ENCODE data around the gene GAB2.
"Not testable (repeated sequence)": the region's sequence is repeated elsewhere in the genome, so short reads cannot be mapped to it uniquely, and the experiment has no call there.

Gene GAB2

DNA sequence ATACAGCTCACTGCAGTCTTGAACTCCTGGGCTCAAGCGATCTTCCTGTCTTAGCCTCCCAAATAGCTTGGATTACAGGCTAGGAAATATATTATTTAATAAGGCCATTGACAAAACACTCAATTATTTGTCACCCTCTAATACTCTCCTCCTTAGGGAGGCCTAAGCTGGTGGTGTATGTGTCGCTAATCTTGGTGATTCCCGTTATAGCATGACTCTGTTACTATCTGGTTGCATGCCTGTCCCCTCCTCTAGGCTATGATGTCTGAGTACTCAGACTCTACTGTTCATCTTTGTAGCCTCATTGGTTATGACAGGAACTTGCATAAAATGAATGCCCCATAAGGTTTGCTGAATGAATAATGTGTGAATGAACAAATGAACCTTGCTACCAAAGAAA is 141.3 kb downstream of the GAB2 start:
- no peak for DNase-seq (ENCODE audit: low spot score)

DNA sequence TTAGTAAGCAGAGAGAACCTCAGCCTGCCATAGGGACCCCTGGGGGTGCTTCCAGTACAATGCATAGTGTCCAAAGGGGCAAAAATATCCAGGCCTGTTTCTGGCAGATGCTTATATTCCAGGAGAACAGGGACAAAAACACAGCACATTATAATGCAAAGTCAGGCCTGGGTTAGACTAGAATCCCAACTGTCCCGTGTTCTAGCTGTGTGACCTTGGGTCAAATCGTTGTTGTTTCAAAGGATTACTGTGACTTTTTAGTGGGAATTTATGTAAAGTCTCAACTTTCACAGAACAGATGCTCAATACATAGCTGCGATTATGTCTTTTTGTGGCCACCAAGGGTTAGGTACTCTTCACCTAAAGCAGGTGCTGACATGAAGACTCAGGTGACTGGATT is 142.9 kb downstream of the GAB2 start:
- DNase-seq (ENCODE audit: low spot score): no peak

DNA sequence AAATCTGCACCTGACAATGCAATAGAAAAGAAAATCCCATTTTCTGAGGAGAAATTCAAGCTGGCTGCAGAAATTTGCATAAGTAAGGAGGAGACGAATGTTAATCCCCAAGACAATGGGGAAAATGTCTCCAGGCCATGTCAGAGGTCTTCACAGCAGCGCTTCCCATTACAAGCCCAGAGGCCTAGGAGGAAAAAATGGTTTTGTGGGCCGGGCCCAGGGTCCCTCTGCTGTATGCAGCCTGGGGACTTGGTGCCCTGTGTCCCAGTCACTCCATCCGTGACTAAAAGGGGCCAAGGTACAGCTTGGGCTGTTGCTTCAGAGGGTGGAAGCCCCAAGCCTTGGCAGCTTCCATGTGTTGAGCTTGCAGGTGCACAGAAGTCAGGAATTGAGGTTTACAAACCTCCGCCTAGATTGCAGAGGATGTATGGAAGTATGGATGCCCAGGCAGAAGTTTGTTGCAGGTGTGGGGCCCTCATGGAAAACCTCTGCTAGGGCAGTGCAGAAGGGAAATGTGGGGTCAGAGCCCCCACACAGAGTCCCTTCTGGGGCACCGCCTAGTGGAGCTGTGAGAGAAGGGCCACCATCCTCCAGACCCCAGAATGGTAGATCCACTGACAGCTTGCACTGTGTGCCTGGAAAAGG is 144.9 kb downstream of the GAB2 start:
- not testable (repeated sequence) for DNase-seq (ENCODE audit: low spot score)

DNA sequence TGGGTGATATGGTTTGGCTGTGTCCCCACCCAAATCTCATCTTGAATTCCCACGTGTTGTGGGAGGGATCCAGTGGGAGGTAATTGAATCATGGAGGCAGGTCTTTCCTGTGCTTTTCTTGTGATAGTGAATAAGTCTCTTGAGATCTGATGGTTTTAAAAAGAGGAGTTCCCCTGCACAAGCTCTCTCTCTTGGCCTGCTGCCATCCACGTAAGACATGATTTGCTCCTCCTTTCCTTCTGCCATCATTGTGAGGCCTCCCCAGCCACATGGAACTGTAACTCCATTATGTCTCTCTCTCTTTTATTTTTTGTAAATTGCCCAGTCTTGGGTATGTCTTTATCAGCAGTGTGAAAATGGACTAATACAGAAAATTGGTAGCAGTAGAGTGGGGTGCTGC is 145.8 kb downstream of the GAB2 start:
- not testable (repeated sequence) for DNase-seq (ENCODE audit: low spot score)

DNA sequence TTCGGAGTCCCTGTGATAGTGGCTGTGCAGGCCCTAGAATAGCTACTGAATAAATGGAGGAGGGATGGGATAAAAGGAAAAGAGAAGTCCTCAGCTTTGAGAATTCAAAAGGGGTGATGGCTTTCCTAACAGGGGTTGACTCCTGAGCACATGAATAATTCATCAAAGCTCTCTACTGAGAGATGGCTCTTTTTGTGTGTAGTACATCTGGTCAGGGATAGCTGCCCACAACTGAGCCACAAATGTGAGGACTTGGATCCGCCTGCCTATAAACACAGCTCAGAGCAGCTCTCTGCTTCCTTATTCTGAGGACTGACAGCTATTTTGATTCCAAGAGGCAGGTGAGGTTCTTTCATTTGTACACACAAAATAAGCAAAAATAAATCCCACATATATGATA is 146.6 kb downstream of the GAB2 start:
- DNase-seq (ENCODE audit: low spot score): no peak

DNA sequence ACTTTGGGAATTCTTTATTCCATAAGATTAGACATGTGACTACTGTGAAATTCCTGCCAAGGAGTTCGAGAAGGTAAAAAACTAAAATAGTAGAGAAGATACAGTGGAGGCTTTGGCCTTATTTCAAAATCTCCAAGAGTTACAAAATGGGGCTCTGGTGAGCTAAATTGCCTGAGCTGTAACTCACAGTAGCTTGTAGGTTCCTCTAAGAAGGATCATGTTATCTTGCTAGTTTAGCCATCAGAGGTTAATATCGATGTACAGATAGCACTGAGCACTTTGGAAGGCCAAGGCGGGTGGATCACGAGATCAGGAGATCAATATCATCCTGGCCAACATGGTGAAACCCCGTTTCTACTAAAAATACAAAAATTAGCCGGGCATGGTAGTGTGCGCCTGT is 147.8 kb downstream of the GAB2 start:
- DNase-seq (ENCODE audit: low spot score): no peak

DNA sequence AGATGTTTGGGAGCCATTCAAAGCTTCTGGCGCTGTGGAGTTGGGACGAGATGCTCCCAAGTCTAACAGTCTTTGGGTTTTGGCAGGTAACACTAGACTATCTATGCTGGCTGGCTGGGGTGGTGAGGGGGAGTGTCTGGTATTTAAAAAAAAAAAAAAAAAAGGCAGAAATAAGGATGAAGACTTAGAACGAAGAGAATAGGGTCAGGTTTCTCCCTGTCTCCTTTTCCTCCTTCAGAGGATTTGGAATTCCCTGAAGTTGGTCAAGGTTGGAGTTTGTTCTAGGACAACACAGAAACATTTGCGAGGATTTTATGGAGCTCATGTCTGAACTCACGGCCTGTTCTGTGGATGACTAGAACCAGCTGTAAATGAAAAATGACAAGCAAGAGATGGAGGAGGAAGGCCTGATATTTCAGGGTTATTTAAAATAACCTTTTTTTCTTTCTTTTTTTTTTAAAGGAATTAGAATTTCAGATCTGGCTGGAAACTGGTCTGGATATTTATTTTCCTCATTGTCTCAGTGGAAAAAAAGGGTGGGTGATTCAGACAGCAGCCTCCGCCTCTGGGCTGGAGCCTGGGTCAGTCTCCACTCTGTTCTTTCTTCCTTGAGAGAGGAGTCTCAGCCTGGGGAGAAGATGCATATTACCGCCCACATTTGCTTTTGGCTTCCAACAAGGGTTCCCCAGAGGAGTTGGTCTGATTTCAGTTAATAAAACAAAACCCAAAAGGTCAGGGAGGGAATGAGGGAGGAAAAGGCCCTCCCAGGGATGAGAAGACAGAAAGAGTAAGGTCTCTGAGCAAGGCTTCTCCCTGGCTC is 148.8 kb downstream of the GAB2 start:
- DNase-seq (ENCODE audit: low spot score): no peak

DNA sequence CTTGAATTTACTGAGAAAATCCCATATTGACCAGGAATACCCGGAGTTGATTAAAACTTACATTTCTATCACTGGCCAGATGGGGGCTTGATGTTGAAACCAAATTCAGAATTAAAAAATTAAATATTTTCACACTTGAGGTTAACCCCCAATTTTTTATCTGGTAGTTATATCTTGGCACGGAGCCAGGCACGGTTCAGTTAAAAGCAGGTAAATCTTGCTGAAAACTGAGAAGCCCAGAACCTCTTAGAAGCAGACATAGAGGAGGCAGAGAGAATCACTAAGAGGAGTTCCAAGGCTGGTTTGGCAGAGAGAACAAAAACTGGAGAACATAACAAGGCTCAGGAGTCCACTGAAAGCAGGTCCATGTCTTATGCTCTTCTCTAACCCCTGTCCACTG is 151.2 kb downstream of the GAB2 start:
- no peak for DNase-seq (ENCODE audit: low spot score)

DNA sequence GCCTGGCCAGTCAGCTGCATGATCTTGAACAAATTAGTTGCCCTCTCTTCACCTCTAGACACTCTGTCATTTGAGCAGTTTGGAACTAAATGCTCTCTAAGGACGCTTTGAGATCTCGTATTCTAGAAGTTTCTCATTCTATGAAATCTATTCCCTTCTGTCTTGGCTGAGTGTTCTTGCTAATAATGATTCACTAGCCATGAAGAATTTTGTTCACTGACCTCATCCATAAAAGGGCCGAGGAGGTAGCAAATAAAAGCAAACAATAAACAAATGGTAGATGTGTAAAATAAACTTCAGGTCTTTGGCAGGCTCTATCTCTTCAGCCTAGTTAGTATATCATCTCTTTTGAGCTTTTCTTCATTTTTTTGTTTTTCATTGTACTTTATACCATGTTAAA is 152.3 kb downstream of the GAB2 start:
- DNase-seq (ENCODE audit: low spot score): no peak

DNA sequence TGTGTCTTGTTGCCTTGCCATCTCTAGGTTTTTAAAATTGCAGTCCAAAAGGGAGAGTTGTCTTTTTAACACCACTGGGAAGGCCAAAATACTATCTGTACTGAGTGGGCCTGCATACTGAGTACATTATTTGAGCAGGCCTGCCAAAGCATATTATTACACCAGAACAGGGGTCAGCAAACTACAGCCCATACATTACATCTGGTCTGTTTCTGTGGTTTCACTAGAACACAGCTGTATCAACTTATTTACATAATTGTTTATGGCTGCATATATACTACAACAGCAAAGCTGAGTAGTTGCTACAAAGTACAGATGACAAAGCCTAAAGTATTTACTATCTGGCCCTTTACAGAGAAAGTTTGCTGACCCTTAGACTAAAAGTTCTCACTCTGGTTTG is 154.9 kb downstream of the GAB2 start:
- no peak for DNase-seq (ENCODE audit: low spot score)

DNA sequence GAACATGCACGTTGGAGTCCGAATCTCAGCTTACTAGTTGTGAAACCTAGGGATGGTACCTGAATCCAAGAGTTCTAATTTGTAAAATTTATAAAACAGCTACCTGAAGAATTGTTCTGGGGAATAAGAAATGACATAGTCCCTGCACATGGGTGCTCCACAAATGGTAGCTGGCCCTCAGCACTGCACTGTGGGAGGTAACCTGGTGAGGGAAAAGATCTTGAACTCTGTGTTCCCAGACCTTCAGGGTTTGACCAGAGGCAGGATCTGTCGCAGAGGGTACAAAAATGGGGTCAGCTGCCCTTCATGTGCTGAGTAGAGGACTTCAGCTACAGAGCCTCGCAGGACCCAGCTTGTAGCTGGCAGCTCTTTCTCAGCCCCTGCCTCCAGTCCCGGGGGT is 155.4 kb downstream of the GAB2 start:
- DNase-seq (ENCODE audit: low spot score): no peak

DNA sequence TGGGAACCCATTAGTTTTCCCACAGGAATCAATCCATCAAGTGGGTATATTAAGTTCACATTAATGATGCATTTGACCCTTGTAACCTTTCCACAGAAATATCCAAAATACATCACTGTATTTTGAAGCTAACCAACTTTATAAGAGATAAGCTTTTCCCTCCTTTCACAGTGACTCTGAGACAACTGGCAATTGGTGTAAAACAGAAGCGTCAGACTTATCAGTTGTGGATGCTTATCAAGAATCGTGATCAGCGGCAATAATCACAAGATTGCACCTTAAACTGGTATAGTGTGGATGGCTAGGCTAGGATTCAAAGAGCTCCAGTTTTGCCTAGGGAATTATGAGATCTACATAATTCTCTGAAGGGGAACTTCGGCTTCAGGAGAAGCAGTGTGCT is 155.8 kb downstream of the GAB2 start:
- DNase-seq (ENCODE audit: low spot score): no peak

DNA sequence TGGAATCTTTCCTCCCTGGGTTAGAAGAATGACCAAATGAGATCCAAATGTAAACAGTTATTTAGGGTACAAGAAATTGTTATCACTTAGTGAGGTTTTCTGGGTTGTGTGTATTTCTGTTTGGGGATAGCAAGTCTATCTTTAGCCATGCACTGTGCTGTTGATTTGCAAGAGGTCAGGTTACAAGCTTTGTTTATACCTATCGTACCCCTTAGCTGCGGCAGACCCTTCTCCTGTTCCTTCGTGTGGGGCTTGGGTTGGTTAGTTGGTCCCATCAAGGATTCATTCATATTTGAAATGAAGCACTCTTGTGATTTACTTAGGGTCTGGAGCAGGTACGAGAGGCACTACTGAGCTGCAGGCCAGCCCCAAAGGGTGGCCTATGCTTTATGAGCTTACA is 156.3 kb downstream of the GAB2 start:
- DNase-seq (ENCODE audit: low spot score): no peak

DNA sequence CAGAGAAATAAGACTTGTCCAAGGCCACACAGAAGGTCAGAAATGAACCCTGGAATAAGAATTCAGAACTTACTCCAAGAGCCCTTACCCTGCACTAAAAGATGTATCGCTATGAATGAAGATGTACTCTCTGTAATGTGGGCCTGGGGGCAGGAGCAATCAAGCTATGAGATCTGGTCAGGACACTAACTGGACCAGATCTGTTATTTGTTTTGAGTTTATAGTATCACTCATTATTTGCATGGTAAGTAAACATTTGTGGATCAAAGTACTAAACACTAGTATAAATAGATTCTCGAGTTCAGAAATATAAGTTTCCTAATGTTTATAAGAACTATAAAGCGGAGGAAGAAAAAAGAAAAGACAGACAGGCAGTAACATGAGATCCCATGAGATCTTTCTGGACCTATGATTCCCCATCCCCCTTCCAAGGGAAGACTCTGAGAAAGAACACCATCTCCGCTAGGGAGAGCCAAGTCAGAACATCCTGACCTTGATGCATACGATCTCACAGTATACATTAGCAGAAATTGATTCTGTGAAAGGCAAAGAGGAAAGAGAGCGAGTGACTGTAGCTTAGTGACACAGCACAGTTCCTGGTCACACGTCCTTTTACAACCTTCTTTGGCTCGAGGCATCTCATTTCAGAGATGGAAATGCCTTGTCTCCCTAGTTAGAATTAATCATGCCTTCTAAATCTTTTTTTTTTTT is 157.7 kb downstream of the GAB2 start:
- DNase-seq (ENCODE audit: low spot score): no peak

DNA sequence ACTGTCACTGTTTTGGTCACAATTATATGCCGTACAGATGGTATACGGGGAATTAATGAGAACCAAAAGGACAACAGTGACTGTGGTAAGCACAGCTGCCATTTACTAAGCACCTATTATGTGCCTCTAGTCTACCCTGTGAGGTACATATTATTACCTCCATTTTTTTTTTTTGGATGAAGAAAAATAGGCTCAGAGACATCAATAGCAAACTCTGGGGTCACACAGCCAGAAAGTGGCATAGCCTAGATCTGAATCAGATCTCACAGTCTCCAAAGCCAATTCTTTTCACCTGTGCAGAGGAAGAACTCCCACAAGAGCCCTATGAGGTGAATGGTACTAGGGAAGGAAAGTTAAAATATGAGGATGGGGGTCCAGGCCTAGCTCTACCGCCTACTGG is 160.0 kb downstream of the GAB2 start:
- DNase-seq (ENCODE audit: low spot score): no peak

DNA sequence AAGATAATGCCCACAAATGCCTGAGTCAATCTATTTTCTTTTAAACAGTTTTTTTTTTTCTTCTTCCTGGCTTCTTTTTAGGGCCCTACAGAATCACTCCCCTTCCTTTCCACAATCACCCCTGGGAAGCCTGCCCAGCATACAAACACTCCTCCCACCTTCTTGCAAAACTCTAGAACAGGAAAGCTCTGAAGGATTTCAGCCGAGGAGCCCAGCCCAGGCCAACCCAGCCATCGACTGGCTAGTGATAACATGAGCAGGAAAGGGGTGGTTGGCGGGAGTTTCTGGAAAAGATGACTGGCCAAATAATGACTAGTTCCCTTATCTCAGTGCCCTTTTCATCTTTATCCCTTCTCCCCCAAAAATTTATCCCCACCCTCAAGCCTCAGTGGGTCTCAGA is 160.7 kb downstream of the GAB2 start:
- DNase-seq (ENCODE audit: low spot score): no peak

DNA sequence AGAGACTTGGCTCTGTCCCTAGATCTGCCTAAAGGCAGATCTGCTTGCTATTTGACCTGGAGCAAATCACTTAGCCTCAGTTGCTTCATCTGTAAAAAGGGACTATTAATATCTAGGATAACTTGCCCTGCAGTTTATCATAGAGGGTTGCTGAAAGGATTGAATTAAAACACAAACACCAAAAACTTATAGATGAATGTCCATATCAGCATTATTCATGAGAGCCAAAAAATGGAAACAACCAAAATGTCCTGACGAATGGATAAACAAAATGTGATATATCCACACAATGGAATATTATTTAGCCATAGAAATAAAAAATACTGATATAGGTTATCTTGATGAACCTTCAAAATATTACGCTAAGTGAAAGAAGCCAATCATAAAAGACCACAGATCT is 161.7 kb downstream of the GAB2 start:
- DNase-seq (ENCODE audit: low spot score): no peak

DNA sequence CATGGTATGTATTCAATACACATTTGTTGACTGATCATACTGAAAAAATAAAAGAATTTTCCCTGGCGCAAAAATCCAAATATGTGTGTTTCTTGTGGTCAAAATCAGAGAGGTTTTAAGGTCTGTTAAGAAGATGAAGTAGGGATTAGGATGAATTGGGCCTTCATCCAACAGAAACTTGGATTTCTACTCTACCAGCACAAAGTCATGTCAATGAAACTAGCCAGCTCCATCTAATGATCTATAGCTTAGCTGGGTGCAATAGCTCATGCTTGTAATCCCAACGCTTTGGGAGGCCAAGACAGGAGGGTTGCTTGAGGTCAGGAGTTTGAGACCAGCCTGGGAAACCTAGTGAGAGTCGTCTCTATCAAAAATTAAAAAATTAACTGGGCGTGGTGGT is 163.4 kb downstream of the GAB2 start:
- DNase-seq (ENCODE audit: low spot score): no peak

DNA sequence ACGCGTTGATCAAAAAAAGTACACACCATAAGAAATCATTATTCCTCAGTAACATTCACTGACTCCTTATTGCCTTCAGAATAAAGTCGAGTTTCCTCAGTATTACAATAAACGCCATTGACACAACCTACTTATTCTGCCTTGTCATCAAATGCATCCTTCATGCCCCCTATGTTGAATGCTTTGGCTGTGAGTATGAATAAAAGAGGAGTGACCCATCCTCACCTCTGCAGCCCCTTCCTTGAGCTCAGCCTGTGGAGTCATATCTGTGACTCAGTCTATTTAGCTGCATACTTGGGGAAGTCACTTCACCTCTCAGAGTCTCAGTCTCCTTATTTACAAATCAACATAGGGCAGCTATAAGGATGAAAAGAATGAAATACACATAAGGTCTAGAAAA is 163.8 kb downstream of the GAB2 start:
- no peak for DNase-seq (ENCODE audit: low spot score)

DNA sequence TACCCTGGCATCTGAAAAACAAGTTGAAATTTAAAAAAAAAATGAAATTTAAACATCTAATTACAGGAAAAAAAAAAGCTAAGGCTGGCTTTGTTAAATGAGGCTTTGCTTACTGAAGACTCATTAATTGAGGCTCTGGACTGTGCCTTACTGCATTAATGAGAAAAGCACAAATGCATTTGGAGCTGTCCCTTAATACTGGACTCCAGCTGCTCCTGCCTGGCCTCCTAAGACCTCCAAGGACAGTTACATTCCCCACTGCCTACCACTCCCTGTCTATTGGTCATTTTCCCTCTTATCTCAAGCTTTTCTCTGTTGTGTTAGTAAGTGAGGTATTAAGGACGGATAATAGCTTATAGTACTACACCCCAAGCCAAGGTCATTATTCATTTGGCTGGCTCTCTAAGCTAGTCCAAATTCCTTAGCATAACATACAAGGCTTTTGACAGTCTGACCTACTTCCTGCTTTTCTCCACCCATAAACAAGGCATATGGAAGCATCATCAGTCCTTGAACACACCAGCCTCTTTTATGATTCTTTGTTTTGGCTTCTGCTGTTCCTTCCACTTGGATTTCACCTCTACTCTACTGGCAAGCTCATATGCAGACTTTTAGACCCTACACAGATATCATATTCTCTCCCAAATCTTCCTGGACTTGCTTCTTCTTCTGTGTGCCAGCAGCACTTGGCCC is 166.4 kb downstream of the GAB2 start:
- no peak for DNase-seq (ENCODE audit: low spot score)

DNA sequence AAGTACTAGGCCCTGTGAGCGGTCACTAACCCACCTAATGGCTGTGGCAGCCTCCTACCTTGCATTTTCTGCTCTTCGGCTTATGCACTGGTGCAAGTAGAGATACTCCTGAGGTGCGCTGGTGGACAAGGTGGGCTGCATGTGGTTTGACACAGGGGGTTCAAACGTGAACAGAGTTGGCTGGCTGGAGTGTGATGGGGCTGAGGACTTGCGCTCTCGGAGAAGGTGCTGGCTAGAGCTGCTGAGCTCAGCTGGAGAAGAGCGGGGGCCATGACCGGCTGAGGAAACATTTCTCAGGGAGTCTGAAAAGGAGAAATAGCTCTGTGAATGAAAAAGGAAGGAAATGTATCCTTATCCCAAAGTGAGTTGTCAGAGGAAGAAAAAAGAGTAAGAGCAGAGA is 167.5 kb downstream of the GAB2 start:
- no peak for DNase-seq (ENCODE audit: low spot score)

DNA sequence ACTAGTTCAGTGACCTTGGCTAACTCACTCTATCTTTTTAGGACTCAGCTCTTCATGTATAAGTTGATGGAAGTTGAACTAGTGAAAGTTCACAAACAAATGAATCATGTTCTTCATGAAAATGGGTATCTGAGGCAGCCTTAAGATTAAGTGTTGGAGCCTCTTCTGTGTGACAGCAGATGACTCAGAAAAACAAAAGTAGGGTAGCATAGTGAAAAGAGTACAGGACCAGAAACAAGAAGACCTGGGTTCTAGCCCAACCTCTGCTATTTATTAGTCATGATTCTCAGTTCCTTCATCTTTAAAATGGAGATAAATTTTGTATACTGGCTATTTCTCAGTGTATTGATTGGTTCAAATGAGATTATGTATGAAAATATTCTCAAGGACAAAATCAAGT is 168.7 kb downstream of the GAB2 start:
- no peak for DNase-seq (ENCODE audit: low spot score)

DNA sequence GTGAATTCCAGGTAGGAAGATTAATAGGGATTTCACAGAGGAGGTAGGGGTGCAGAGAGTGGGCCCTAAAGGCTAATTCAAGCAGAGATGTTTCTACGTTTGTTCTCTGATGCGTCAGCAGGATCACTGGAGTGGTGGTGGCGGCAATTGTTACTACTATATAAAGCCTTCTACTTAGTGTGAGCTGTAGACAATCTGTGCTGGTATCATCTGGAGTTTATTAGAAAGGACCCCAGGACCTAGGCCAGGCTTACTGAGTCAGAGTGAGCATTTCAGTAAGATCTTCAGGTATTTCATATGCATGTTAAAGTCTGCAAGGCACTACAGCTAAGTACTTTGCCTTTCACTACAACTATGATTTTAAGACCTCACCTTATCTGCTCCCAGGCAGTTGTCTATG is 169.4 kb downstream of the GAB2 start:
- DNase-seq (ENCODE audit: low spot score): no peak

Measured in SW480 (cell line).